Liver (tissue), 3 donors: ENCODE data around the gene FFAR1.

Source experiments
- ATF3 ChIP-seq: IDR thresholded peaks from 2 replicates; pipeline ENCODE4 v1.6.1; 2016; ENCODE audit warnings: antibody characterized with exemption
- CTCF ChIP-seq: fragments of 150-350 bp; IDR thresholded peaks from 2 replicates; pipeline ENCODE4 v1.5.1; 2017; ENCODE audit warnings: improper control_type of control experiment, low read depth, low read length; ENCODE audit not compliant: missing input control
- GABPA ChIP-seq, 2 donors: IDR thresholded peaks in 1 of 2; conservative IDR thresholded peaks in 1 of 2; 2 replicates each; pipeline ENCODE4 v1.6.1; 2016; ENCODE audit warnings: antibody characterized with exemption in 2 of 2, mild to moderate bottlenecking in 1 of 2, moderate library complexity in 1 of 2
- MAX ChIP-seq: IDR thresholded peaks from 2 replicates; pipeline ENCODE4 v1.6.1; 2016; ENCODE audit warnings: antibody characterized with exemption
- RAD21 ChIP-seq, 2 donors: IDR thresholded peaks; 2 replicates each; pipeline ENCODE4 v1.6.1; 2016; ENCODE audit warnings: antibody characterized with exemption in 2 of 2, mild to moderate bottlenecking in 2 of 2
- SP1 ChIP-seq: IDR thresholded peaks from 2 replicates; pipeline ENCODE4 v1.6.1; 2018; ENCODE audit warnings: antibody characterized with exemption, mild to moderate bottlenecking
- TAF1 ChIP-seq: conservative IDR thresholded peaks from 2 replicates; pipeline ENCODE4 v1.6.1; 2016; ENCODE audit warnings: antibody characterized with exemption, mild to moderate bottlenecking
- YY1 ChIP-seq: IDR thresholded peaks from 2 replicates; pipeline ENCODE4 v1.6.1; 2016; ENCODE audit warnings: antibody characterized with exemption, mild to moderate bottlenecking
- ZBTB33 ChIP-seq: IDR thresholded peaks from 2 replicates; pipeline ENCODE4 v1.6.1; 2016; ENCODE audit warnings: antibody characterized with exemption
- donor health status: healthy.
- donor health status: healthy.

- TF ChIP-seq RAD21 (IDR thresholded peaks at IDR 0.05) (no peak), CTCF (no peak), YY1 (no peak), ATF3 (no peak), ZBTB33 (no peak), MAX (no peak), TAF1 (no peak), GABPA (IDR thresholded peaks at IDR 0.05 in 1 of 2, conservative IDR thresholded peaks at IDR 0.05 in 1 of 2) (no peak), SP1 (no peak)
Measured at GRCh38 chr19:35306473-35307246, 41.0 kb upstream of the FFAR1 start.
